Brain microvascular endothelial cell (primary cell): ENCODE results near the gene PGBD2.
"Not testable (repeated sequence)": the region's sequence is repeated elsewhere in the genome, so short reads cannot be mapped to it uniquely, and the experiment has no call there.

Source experiments
- DNase-seq: peaks from one replicate; pipeline ENCODE4 v3.0.0-alpha.2; 2020
- H3K27ac ChIP-seq: fragments of 250-450 bp; sonication (Bioruptor Pico); 2 replicates; pipeline ENCODE4 v1.5.1; 2020; ENCODE audit warnings: mild to moderate bottlenecking, moderate library complexity
- H3K27me3 ChIP-seq: fragments of 250-450 bp; sonication (Bioruptor Pico); replicated peaks from 2 replicates; pipeline ENCODE4 v1.5.1; 2020; ENCODE audit warnings: mild to moderate bottlenecking
- H3K36me3 ChIP-seq: fragments of 250-450 bp; sonication (Bioruptor Pico); replicated peaks from 2 replicates; pipeline ENCODE4 v1.5.1; 2020; ENCODE audit warnings: mild to moderate bottlenecking
- H3K4me3 ChIP-seq: 2 replicates; pipeline ENCODE4 v1.5.1; 2011; ENCODE audit warnings: low read depth, mild to moderate bottlenecking, control low read depth, low read length, moderate library complexity
- CTCF ChIP-seq: IDR thresholded peaks from 2 replicates; pipeline ENCODE4 v1.5.1; 2011; ENCODE audit warnings: low read depth, mild to moderate bottlenecking, moderate library complexity, low read length, control low read depth, inconsistent platforms; ENCODE audit errors: missing control alignments
- in situ Hi-C: cut with HindIII; loops from 2 replicates; pipeline ENCODE4 v1.10.0; 2017; ENCODE audit warnings: low sequenced_read_pairs, low pct_ligation_motif_present

PGBD2 gene

GRCh38 chr1:248926401-248927182 is 20.6 kb downstream of the PGBD2 start:
- TF ChIP-seq CTCF, result no peak
- in situ Hi-C loops, result no loop called here
- no peaks in the 10 kb centered on the region for H3K27me3 ChIP-seq
- DNase-seq, result peak; percentile 83
- H3K36me3 ChIP-seq, result no peaks in the 10 kb centered on the region
- H3K27ac ChIP-seq, result peak overlapping the region; percentile 69
- H3K4me3 ChIP-seq, result no peak overlapping the region

GRCh38 chr1:248927283-248927682 is 21.2 kb downstream of the PGBD2 start:
- H3K36me3 ChIP-seq, DNase-seq, H3K27me3 ChIP-seq, H3K4me3 ChIP-seq, in situ Hi-C loops: not testable (repeated sequence)
- peak overlapping the region; percentile 69 for H3K27ac ChIP-seq

- H3K36me3 ChIP-seq, in situ Hi-C loops, H3K27ac ChIP-seq, H3K4me3 ChIP-seq, DNase-seq, H3K27me3 ChIP-seq: not testable (repeated sequence)
Observed at GRCh38 chr1:248928122-248928521, 22.1 kb downstream of the PGBD2 start.

- in situ Hi-C loops, H3K4me3 ChIP-seq, H3K27ac ChIP-seq: not testable (repeated sequence)
Observed at GRCh38 chr1:248930037-248930436, 24.0 kb downstream of the PGBD2 start.

GRCh38 chr1:248938173-248938809 is 32.3 kb downstream of the PGBD2 start:
- DNase-seq, in situ Hi-C loops: not testable (repeated sequence)

More at GRCh38 chr1:248930037-248930436, 24.0 kb downstream of the PGBD2 start:
- not testable (repeated sequence) for H3K27me3 ChIP-seq, DNase-seq, H3K36me3 ChIP-seq

GRCh38 chr1:248944134-248944999 is 38.3 kb downstream of the PGBD2 start:
- in situ Hi-C loops, result not testable (repeated sequence)

More at GRCh38 chr1:248938173-248938809, 32.3 kb downstream of the PGBD2 start:
- not testable (repeated sequence) for H3K36me3 ChIP-seq, H3K27ac ChIP-seq, H3K4me3 ChIP-seq, H3K27me3 ChIP-seq

GRCh38 chr1:248945000-248945423 is 39.0 kb downstream of the PGBD2 start:
- H3K36me3 ChIP-seq, in situ Hi-C loops, H3K27ac ChIP-seq, DNase-seq, H3K27me3 ChIP-seq, H3K4me3 ChIP-seq: not testable (repeated sequence)

More at GRCh38 chr1:248944134-248944999, 38.3 kb downstream of the PGBD2 start:
- DNase-seq, H3K27ac ChIP-seq, H3K4me3 ChIP-seq, H3K36me3 ChIP-seq, H3K27me3 ChIP-seq: not testable (repeated sequence)

GRCh38 chr1:248945453-248945852 is 39.4 kb downstream of the PGBD2 start:
- in situ Hi-C loops, DNase-seq: not testable (repeated sequence)

GRCh38 chr1:248945856-248946416 is 39.9 kb downstream of the PGBD2 start:
- H3K27ac ChIP-seq, H3K36me3 ChIP-seq, H3K4me3 ChIP-seq, H3K27me3 ChIP-seq, DNase-seq, in situ Hi-C loops: not testable (repeated sequence)

More at GRCh38 chr1:248945453-248945852, 39.4 kb downstream of the PGBD2 start:
- not testable (repeated sequence) for H3K36me3 ChIP-seq, H3K4me3 ChIP-seq, H3K27me3 ChIP-seq, H3K27ac ChIP-seq
